ENCODE results near the gene GRSF1.

DNA sequence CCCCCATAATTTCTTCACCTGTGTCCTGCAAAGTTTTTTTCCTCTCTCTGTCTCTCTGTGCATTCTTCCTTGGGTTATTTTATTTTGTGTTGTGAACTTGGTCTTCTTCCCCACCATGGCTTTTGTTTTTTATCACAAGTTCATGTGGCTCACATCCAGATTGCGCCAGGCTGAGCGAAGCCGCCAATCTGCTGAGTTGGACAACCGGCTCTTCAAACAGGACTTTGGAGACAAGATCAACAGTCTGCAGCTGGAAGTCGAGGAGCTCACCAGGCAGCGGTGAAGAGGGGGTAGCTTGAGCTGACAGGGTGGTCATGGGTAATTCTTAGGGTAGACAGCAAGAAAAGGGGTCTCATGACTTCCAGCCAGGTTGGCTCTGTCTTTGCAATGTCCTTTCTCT is 46.1 kb downstream of the GRSF1 start:
- TF ChIP-seq GATA2 (IDR thresholded peaks at IDR 0.05; ENCODE audit: low read depth, low read length) (no peak), GATA3 (IDR thresholded peaks at IDR 0.05; ENCODE audit: low read depth, low read length) (no peak)
